Measurements from ENCODE around the gene RABEPK. TPM values are rescaled to one million over a fixed set of nuclear protein-coding genes. Genes with fewer than 3 reads are reported as not detected.
"Not testable (repeated sequence)": the region's sequence is repeated elsewhere in the genome, so short reads cannot be mapped to it uniquely, and the experiment has no call there.

The RABEPK gene
- total RNA-seq, 1 experiment from 2014 or later = 29.7 TPM

DNA sequence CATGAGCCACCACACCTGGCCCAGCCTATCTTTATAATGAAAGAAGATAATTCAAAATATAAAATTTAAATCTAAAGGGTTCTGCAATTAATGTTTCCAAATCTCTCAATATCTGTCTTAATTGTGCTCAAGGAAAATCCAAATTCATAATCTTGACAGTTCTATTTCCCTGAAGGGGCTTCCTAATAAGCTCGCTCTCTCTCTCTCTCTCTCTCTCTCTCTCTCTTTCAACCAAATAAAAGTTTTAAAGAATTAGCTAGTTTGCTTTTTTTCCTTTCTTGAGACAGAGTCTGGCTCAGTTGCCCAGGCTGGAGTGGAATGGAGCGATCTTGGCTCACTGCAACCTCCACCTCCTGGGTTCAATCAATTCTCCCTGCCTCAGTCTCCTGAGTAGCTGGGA, 43.8 kb upstream of the RABEPK start:
- Histone ChIP-seq H3K27ac (no peak overlapping the region), H3K79me2 (ENCODE audit: low read depth) (peaks cover 15% of the 10 kb centered on the region; the same call in 1 of the 2 replicates), H3K4me1 (replicated peaks; ENCODE audit: insufficient read depth) (peaks cover 10% of the 10 kb centered on the region), H3K27me3 (ENCODE audit: insufficient read depth, low read depth) (no peaks in the 10 kb centered on the region), H4K20me1 (ENCODE audit: insufficient read depth) (0 out of 2 replicates have a peak, but pooled peaks cover 6% of the 10 kb centered on the region), H3K4me3 (no peak overlapping the region), H3K4me2 (no peak overlapping the region), H2AFZ (no peak overlapping the region), H3K36me3 (ENCODE audit: low read depth) (peaks cover 16% of the 10 kb centered on the region), H3K9me2 (ENCODE audit: insufficient read depth) (no peaks in the 10 kb centered on the region), H3K9me3 (ENCODE audit: insufficient read depth, low read depth) (no peaks in the 10 kb centered on the region), H3F3A (ENCODE audit: insufficient read depth, low read depth) (peaks cover 15% of the 10 kb centered on the region; the same call in 1 of the 2 replicates)
- POLR2A ChIA-PET (ENCODE audit: unreplicated experiment) = no interaction called here
- BruUV-seq (replicated peaks) = no TSS peak
- TF ChIP-seq, protein P1, sequence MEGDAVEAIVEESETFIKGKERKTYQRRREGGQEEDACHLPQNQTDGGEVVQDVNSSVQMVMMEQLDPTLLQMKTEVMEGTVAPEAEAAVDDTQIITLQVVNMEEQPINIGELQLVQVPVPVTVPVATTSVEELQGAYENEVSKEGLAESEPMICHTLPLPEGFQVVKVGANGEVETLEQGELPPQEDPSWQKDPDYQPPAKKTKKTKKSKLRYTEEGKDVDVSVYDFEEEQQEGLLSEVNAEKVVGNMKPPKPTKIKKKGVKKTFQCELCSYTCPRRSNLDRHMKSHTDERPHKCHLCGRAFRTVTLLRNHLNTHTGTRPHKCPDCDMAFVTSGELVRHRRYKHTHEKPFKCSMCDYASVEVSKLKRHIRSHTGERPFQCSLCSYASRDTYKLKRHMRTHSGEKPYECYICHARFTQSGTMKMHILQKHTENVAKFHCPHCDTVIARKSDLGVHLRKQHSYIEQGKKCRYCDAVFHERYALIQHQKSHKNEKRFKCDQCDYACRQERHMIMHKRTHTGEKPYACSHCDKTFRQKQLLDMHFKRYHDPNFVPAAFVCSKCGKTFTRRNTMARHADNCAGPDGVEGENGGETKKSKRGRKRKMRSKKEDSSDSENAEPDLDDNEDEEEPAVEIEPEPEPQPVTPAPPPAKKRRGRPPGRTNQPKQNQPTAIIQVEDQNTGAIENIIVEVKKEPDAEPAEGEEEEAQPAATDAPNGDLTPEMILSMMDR (conservative IDR thresholded peaks at IDR 0.05) = no peak
- no peak for TF ChIP-seq EZH2 (IDR thresholded peaks at IDR 0.05; ENCODE audit: low read depth)
- DNase-seq = no peak
- CTCF ChIA-PET = no interaction called here
- intact Hi-C loops (cut with micrococcal nuclease; ENCODE audit: unreplicated experiment) = no loop called here

DNA sequence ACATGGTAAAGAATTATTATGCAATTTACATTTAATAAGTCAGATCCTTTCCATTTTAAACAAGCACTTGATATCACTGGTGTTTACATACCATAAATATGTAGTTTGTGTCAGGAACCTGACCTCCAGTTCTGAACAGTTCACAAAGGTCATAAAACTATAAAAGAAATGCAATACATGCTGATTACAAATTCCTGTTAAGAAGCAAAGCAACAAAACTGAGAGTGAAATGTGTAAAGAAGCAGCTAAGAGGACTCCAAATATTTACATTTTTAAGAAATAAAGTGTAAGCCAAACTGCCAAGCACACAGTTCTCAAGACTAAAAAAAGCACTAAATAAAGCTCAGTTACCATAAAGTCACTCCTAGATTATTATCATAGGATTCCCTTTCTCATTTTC, 39.6 kb upstream of the RABEPK start:
- 0 out of 2 replicates have a peak overlapping the region, but pooled peaks have one; percentile 17 for H3K4me2 ChIP-seq
- H3K79me2 ChIP-seq (ENCODE audit: low read depth) = peaks cover 21% of the 10 kb centered on the region; the same call in 1 of the 2 replicates
- DNase-seq = no peak

DNA sequence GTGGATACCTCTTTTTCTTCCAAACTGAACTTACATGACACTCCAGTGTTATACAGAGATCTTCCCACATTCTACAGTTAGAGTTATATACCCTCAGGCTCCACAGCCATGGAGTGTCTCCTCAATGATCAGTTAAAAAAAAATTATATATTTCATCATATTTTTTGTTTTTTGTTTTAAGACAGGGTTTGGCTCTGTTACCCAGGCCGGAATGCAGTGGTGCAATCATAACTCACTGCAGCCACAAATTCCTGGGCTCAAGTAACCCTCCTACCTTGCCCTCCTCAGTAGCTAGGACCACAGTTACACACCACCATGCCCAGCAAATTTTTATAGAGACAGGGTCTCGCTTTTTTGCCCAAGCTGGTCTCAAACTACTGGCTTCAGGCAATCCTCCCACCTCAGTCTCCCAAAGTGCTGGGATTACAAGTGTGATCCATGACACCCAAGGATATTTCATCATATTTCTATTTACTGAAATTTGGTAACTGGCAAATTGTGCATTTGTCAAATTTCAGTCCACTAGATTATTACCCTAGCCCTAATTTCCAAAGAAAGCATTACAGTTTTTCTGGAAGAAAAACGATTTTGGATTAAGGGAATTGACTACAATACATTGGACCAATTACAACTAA, 38.9 kb upstream of the RABEPK start:
- H3K27me3 ChIP-seq (ENCODE audit: insufficient read depth, low read depth) = no peaks in the 10 kb centered on the region
- intact Hi-C loops (cut with micrococcal nuclease; ENCODE audit: unreplicated experiment) = loop anchor here (10.0 kb wide), 1 partner anchor 67 kb away; no protein-coding TSS in a partner anchor
- H3K4me1 ChIP-seq (replicated peaks; ENCODE audit: insufficient read depth) = peaks cover 16% of the 10 kb centered on the region
- peak overlapping the region; percentile 62 for H3K27ac ChIP-seq
- H3K9me3 ChIP-seq (ENCODE audit: insufficient read depth, low read depth) = no peaks in the 10 kb centered on the region
- H3K36me3 ChIP-seq (ENCODE audit: low read depth) = peaks cover 8% of the 10 kb centered on the region; the same call in 1 of the 2 replicates
- BruUV-seq (replicated peaks) = no TSS peak
- H3F3A ChIP-seq (ENCODE audit: insufficient read depth, low read depth) = peaks cover 25% of the 10 kb centered on the region; the same call in 1 of the 2 replicates
- H3K4me2 ChIP-seq = peak overlapping the region; percentile 17
- H3K79me2 ChIP-seq (ENCODE audit: low read depth) = peaks cover 21% of the 10 kb centered on the region; the same call in 1 of the 2 replicates
- H2AFZ ChIP-seq = no peak overlapping the region
- H4K20me1 ChIP-seq (ENCODE audit: insufficient read depth) = 0 out of 2 replicates have a peak, but pooled peaks cover 6% of the 10 kb centered on the region
- CTCF ChIA-PET = interaction anchor here (1.2 kb wide), 1 partner anchor 17 kb away, joined by 5 read pairs; no protein-coding TSS in a partner anchor
- H3K4me3 ChIP-seq = no peak overlapping the region
- TF ChIP-seq, protein P1 (conservative IDR thresholded peaks at IDR 0.05) = no peak
- no peak for TF ChIP-seq EZH2 (IDR thresholded peaks at IDR 0.05; ENCODE audit: low read depth)
- no peaks in the 10 kb centered on the region for H3K9me2 ChIP-seq (ENCODE audit: insufficient read depth)
- POLR2A ChIA-PET (ENCODE audit: unreplicated experiment) = interaction anchor here (0.7 kb wide), 1 partner anchor 382 kb away, joined by 27 read pairs; no protein-coding TSS in a partner anchor
- peak; percentile 30 to 63 for DNase-seq

More for the DNA sequence above, 39.6 kb upstream of the RABEPK start:
- Histone ChIP-seq H3K36me3 (ENCODE audit: low read depth) (peaks cover 8% of the 10 kb centered on the region; the same call in 1 of the 2 replicates), H3K27ac (peak overlapping the region; percentile 62), H2AFZ (no peak overlapping the region), H3K9me2 (ENCODE audit: insufficient read depth) (no peaks in the 10 kb centered on the region), H4K20me1 (ENCODE audit: insufficient read depth) (0 out of 2 replicates have a peak, but pooled peaks cover 6% of the 10 kb centered on the region), H3K9me3 (ENCODE audit: insufficient read depth, low read depth) (no peaks in the 10 kb centered on the region), H3K27me3 (ENCODE audit: insufficient read depth, low read depth) (no peaks in the 10 kb centered on the region), H3K4me3 (no peak overlapping the region), H3F3A (ENCODE audit: insufficient read depth, low read depth) (peaks cover 25% of the 10 kb centered on the region; the same call in 1 of the 2 replicates), H3K4me1 (replicated peaks; ENCODE audit: insufficient read depth) (peaks cover 16% of the 10 kb centered on the region)
- CTCF ChIA-PET = no interaction called here
- intact Hi-C loops (cut with micrococcal nuclease; ENCODE audit: unreplicated experiment) = loop anchor here (10.0 kb wide), 1 partner anchor 66 kb away; no protein-coding TSS in a partner anchor
- no TSS peak for BruUV-seq (replicated peaks)
- TF ChIP-seq EZH2 (IDR thresholded peaks at IDR 0.05; ENCODE audit: low read depth) = no peak
- TF ChIP-seq, protein P1 (conservative IDR thresholded peaks at IDR 0.05) = no peak
- POLR2A ChIA-PET (ENCODE audit: unreplicated experiment) = no interaction called here

DNA sequence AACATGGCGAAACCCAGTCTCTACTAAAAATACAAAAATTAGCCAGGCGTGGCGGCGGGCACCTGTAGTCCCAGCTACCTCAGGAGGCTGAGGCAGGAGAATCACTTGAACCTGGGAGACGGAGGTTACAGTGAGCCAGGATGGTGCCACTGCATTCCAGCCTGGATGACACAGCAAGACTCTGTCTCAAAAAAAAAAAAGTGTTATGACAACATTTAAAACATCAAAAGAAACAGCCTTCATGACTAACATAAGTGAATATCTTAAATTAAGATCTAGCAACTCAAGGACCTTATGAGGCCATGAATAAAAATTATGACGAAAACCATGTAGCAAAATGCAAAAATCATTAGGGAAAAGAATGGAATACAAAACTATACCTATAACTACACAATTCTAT, 37.5 kb upstream of the RABEPK start:
- POLR2A ChIA-PET (ENCODE audit: unreplicated experiment) = not testable (repeated sequence)
- CTCF ChIA-PET = interaction anchor here (0.6 to 1.2 kb wide), 3 partner anchors 13 to 330 kb away, joined by 3 to 5 read pairs (median 3); no protein-coding TSS in a partner anchor

More for the DNA sequence above, 37.5 kb upstream of the RABEPK start:
- H3K27me3 ChIP-seq (ENCODE audit: insufficient read depth, low read depth); H3K4me3 ChIP-seq; H4K20me1 ChIP-seq (ENCODE audit: insufficient read depth); H3K9me3 ChIP-seq (ENCODE audit: insufficient read depth, low read depth); H3K9me2 ChIP-seq (ENCODE audit: insufficient read depth); H2AFZ ChIP-seq; H3K4me2 ChIP-seq; BruUV-seq (replicated peaks); H3K27ac ChIP-seq; H3K36me3 ChIP-seq (ENCODE audit: low read depth): not testable (repeated sequence)
- DNase-seq = peak; percentile 23 to 61
- Histone ChIP-seq H3K79me2 (ENCODE audit: low read depth) (peaks cover 21% of the 10 kb centered on the region; the same call in 1 of the 2 replicates), H3K4me1 (replicated peaks; ENCODE audit: insufficient read depth) (peaks cover 16% of the 10 kb centered on the region), H3F3A (ENCODE audit: insufficient read depth, low read depth) (peaks cover 27% of the 10 kb centered on the region; the same call in 1 of the 2 replicates)
- intact Hi-C loops (cut with micrococcal nuclease; ENCODE audit: unreplicated experiment) = loop anchor here (10.0 kb wide), 1 partner anchor 68 kb away; no protein-coding TSS in a partner anchor

All from PC-9 (cell line).